Activated CD8-positive, alpha-beta memory T cell treated with anti-CD3 and anti-CD28 coated beads, Interleukin-2, amount 50 U/mL, for 4 hours (primary cell): ENCODE data around the gene PCGF3.
"Not testable (repeated sequence)": the region's sequence is repeated elsewhere in the genome, so short reads cannot be mapped to it uniquely, and the experiment has no call there.

Experiments used
- DNase-seq: peaks from one replicate; pipeline ENCODE4 v3.0.0-alpha.2; 2020

PCGF3 gene

DNA sequence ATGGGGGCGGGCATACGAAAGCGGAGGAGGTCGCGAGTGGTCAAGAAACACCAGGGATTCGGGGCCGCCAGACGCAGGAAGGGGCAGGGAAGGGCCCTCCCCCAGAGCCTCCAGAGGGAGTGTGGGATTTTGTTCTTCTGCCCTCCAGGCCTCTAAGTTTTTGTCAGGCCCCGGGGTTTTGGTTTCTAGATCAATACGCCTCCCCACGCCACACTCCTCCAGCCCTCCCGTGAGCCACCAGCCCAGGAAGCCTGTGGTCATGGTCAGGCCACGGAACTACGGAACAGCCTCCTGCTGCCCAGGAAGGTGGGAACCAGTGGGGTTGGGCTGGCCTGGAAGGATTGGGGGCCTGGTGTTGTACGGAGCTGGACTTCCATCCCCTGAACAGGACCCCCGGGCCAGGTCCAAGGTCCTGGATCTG is 81.9 kb downstream of the PCGF3 start:
- no peak for DNase-seq

DNA sequence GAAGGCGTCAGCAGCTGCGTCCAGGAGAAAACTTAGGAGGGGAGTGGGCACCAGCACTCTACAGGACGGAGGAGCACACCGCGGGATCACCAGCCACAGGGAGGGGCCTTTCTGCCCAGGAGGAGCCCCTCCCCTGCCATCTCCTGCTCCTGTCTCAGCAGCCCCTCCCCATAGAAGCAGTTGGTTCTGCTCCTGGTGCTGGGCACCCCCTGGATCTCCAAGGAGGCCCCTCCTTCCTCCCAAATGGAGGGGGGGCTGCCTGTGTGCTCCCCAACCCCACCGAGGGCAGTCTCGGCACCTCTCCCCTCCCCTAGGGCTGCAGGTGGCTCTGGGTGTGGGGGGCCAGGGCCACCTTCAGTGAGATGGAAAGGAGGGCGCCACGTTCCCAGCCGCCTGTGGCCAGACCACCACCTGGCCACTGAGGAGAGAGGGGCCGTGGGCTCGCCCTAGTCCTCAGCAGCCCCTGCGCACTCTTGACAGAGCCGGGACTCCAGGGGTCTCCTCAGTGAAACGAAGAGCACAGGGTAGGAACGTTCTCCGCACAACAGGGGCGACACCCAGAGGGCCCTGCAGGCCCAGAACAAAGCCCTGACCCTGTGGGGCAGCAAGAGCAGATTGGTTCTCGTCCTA is 82.5 kb downstream of the PCGF3 start:
- no peak for DNase-seq

DNA sequence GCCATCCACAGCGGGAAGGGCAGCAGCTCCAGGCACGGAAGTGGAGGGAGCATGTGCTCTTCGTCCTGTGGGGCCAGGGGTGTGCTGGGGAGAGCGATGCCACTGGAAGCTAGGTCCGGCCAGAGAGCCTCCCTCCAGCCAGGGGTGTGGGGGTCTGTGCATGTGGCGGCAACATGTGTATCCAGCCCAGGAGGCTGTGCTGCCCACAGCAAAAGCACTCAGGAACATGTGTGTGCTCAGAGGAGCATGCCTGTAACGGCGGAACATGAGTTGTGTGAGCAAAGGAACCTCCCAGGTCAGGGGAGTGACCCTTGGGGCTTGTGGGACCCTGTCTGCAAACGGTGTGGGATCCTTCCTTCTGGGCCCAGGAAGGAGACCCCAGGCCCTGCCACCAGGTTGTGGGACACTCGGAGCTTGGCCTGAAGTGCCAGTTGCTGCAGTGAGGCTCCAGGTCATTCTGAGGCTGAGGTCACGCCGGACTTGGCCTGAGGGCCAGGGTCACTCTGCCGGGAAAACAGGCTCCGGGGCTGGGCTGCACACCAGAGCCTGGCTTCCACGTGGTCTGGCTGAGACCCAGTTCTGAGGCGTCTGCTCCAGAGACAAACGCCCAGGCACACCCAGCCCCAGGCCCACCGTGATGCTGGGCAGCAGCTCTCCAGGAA is 83.1 kb downstream of the PCGF3 start:
- DNase-seq = no peak

DNA sequence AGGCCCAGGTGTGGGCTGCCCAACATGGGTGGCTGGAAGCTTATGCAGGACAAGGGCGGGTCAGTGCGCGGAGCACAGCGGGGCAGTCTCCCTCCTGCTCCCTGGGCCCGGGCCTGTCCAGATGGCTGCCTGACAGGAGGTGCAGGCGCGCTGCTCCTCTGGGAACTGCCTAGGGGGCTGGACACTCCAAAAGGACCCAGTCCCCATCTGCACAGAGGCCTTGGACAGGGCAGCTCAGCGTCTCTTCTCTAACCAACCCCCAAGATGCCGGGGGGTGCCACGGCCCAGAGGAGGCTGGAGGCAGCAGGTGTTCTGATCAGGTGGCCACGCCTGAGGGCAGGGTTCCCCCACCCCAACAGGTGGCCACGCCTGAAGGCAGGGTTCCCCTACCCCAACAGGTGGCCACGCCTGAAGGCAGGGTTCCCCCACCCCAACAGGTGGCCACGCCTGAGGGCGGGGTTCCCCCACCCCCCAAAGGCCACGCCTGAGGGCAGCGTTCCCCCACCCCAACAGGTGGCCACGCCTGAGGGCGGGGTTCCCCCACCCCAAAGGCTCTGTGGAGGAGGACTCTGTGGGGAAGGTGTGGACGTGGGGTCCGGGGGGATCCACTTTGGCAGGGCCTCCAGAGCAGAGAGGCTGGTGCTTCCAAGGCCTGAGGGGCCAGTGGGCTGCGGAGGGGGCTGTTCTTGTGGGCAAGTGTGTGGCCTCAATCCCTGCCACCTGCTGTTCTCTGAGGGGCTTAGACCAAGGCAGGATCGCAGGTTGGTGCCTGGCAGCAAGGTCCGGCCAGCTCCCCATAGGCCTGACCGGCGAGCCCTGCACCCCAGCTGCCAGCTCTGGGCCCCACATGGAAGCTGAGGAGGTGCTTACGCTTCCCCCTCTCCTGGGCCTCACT is 84.2 kb downstream of the PCGF3 start:
- no peak for DNase-seq

DNA sequence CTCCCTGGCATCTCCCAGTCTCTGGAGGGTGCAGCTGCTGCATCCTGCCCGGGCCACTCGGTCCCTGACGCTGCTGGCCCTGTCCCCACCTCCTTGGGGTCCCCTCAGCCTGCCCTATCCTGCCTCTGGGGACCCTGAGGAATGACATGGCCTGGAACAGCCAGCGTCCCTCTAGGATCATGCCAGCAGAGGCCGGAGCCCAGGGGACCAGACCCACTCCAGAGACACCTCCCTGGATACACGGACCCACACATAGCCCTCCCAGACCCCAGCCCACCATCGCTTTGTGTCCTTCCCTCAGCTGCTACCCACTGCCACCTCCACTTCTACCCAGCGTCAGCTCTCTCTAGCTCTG is 84.8 kb downstream of the PCGF3 start:
- no peak for DNase-seq

DNA sequence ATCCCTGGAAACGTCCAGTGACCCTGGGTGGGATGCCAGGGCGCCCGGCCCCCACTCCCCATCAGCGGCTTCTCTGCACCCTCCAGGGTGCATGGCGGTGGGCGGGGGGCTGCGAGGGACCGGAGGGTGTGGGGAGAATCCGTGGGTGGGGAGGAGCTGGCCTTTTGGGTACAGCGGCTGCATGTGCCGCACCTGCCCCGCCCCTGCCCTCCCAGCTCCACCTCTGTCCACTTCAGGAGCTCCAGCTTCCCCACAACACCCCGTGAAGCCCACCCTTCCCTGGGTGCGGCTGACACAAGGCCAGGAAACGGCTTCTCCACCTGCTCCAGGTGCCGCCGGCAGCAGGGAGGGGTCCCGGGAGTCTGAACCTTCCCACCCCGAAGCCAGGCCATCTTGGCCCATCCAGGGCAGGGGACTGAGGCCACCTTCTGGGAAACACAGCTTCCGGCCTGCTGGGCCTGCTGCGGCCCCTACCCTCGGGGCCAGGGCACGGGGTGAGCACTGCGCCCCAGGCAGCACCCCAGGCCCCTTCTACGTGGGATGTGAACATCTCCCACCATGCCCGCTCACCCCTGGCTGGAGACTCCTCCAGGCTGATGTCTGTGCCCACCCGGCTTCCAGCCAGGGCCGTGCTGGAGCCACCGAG is 85.7 kb downstream of the PCGF3 start:
- no peak for DNase-seq

DNA sequence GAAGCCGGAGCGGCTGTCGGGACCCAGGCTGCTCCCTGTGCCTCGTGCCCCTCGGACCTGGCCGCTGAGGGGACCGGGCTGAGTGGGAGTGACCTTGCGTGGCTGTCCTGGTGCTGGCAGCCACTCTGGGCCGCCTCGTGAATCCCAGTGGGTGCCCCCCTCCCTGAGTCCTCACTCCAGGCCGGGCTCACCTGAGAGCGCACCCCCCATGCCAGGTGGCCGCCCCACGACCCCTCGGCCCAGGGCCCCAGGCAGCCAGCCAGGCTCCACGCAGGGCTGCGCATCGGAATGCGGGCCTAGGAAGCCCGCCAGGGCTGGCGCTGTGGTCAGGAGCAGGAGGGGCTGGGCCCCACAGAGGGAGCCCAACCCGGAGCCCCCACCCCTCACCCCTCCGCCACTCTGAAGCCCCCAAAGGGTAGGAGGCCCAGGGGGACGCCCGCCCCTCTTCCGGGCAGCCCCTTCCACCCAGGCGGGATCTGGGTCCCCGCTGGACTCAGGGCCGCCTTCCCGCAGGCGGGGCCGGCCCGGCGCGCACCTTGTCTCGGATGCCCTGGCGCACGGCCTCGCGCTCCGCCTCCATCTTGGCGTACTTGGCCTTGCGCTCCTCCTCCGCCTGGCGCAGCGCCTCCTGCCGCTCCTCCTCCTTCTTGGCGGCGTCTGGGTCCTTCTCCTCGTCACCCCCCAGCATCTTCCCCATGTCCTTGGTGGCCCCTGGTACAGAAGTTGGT is 86.4 kb downstream of the PCGF3 start:
- DNase-seq = no peak

DNA sequence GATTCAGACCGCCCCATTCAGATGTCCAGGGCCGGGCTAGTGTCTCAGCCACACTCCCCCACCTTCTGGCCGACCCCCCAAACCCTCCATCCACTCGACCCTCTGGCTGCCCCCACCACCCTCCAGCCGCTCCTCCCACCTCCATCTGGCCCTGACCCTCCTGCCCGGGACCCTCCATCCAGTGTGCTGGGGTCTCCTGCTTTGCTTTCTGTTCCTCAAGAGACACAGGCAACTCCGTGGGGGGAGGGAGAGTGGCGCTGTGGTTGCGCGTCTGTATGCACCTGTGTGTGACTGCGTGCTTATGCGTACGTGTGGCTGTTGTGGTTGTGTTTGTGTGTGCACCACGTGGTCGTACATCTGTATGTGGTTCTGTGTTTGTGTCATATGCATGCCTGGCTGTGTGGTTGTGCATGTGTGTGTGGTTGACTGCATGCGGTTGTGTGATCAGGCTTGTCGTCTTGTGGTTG is 87.0 kb downstream of the PCGF3 start:
- no peak for DNase-seq

DNA sequence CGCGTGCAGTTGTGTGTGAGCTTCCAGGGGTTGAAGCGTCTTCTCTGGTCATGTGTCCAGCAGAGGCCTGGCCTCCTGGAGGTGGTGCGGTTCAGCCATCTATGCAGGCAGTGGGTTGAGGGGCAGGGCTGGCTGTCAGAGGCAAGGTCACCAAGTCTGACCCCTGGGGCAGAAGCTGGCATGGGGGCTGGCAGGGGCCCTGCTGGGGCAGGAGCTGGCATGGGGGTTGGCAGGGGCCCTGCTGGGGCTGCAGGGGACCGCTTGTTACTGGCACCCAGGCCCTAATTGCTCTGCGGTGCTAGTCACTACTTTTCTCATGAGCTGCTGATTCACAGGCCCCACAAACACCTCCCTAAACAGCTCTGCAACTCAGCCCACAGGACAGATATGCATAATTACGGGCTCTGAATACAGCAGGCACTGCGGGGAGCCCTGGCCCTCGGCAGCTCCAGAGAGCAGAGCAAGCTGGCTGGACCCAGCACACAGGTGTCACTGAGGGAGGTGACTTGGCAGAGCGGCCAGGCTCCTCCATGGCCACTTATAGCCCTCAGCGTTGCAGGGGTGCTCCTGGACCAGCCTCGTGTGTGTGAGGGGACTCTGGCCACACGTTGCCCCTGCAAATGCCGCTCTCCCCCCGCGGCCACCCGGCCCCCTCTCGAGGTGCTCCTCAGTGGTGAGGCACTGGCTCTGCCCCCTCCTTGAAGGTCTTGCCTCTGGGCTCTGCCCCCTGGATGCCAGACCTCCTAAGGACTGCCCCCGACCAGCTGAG is 87.6 kb downstream of the PCGF3 start:
- no peak for DNase-seq

DNA sequence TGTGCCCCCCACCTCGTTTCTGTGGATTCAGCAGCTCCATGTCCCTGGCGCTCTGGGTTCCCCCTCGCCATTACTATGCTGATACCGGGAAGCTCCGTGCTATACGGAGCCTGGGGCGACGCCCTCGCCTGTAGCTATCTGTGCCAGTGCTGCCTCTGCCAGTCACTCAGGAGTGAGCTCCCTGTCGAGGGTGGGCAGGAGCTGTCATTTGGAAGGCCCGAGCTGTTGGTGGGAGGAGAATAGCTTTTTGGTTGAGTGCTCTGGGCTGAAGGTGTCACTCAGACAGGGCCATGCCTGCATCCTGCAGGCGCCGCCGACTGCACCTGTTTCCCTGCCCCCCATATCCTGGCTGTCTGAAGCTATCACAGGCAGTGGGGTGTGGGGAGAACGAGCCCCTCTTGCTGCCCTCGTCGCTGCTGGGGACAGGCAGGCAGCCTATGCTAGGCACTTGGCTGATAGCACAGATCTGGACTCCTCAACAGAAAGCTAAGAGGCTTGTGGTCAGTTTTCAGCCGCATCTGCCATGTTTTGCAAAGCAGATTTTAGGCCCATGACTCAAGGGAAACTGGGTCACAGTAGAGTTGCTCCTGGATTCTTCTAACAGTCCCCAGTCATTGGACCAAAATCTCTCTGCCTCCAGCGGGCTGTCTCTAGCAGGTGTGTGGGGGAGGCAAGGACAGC is 88.4 kb downstream of the PCGF3 start:
- no peak for DNase-seq

DNA sequence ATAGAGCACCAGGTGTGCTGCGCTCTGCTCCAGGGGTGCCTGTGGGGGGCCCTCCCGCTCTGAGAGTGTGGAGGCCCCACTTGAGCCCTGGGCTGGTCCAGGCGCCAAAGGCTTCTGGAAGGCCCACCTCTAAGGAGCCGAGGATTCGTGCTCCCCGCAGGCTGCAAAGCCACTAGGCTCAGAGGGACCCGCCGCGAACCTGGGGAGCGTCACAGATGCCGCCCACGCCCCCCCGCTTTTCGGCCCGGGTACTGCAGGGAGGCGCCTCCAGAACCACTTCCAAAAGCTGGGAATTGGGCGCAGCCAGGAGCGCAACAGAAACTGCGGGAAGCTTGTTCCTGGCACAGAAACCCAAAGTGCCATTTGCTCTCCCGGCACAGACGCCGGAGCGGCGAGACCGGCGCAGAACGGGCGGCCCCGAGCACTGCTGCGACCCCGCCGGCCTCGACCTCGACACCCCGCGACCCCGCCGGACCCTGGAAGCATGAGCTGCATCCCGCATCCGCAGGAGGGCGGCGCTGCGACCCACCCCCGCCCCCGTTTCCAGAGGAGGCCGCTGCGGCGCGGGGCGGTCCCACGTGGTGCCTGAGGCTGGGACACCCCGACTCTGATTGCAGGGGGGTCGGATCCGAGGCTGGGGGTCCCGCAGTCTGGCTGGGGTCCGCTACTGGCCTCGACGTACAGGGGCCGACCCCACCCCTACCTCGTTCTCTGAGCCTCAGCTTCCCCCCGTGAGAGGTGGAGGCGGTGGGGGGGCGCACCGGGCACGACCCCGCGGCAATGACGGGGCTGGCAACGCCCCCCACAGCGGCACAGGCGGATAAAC is 89.5 kb downstream of the PCGF3 start:
- no peak for DNase-seq

DNA sequence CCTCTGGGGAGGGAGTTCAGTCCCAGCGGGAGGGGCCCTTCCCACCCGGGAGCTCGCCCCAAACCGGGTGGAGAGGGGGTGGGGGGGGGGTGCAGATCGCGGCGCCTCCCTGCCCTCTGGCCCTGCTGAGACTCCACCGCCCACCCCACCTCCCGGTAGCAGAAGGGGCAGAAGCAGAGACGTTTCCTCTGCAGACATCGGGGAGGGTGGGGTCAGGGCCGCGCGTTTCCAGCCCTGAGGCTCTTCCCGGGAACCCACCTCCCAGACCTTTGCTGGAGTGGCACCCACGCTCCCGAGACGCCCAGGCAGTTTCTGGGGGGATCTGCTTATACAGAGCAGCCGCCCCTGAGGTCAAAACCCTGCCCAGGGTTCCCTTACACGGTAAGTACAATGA is 90.1 kb downstream of the PCGF3 start:
- no peak for DNase-seq

DNA sequence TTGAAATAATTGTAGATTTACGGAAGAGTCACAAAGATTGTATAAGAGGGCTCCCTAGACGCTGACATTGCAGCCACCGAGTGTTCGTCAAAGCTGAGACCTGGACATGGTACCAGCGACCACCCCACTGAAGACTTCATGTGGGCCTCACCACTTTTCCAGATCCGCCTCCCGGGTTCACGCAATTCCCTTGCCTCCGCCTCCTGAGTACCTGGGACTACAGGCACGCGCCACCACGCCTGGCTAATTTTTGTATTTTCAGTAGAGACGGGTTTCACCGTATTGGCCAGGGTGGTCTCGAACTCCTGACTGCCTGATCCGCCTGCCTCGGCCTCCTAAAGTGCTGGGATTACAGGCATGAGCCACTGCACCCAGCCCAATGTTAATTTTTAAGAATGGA is 90.6 kb downstream of the PCGF3 start:
- no peak for DNase-seq

DNA sequence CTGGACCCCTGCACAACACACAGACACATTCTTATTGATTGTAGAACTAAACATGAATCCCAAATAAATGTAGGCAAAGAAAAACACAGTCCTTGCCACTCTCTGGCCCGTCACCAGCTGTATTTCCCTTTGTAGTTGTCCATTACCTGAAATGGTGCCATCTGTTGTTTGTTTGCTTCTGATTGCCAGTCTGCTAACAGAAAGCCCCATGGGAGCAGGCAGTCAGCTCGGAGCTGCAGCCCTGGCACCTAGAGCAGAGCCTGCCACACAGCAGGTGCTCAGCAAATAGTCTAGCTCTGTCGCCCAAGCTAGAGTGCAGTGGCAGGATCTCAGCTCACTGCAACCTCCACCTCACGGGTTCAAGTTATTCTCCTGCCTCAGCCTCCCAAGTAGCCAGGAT is 91.4 kb downstream of the PCGF3 start:
- DNase-seq = no peak

DNA sequence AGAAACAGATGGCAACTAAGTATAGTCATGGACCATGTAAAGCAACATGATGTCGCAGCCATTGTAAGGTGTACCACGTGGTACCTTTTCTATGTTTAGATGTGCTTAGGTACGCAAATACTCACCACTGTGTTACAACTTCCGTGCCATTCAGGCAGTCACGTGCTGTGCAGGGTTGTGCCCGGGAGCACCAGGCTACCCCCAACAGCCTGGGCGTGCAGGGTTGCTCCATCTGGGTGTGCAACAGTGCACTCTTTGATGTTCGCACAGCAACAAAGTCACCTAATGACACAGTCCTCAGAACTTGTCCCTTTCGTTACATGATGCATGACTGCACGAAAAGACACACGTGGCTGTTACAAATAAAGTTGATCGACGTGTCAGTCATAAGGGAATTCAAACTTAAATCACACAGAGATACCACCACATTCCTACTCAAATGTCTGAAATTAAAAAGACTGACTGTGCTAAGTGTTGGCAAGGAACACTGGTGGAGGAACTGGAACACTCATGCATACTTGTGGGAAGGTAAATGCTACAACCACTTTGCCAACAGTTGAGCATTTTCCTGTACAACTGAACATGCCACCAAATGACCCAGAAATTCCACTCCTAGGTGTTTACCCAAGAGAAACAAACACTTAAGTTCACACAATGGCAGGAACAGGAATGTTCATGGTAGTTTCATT is 95.9 kb downstream of the PCGF3 start:
- DNase-seq = no peak

DNA sequence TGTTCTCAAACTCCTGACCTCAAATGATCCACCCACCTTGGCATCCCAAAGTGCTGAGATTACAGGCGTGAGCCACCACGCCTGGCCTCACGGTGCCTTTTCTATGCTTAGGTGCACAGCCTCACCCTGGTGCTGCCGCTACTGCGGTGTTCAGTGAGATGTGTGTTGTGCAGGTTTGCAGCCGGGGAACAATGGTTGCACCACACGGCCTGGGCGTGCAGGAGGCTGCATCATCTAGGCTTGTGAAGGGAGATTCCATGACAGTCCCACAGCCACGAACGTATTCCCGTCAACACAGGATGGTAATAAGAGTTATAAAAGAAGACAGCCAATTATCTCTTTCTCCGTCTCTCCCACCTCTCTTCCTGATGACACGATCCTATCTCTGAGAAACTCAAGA is 98.3 kb downstream of the PCGF3 start:
- DNase-seq = no peak

DNA sequence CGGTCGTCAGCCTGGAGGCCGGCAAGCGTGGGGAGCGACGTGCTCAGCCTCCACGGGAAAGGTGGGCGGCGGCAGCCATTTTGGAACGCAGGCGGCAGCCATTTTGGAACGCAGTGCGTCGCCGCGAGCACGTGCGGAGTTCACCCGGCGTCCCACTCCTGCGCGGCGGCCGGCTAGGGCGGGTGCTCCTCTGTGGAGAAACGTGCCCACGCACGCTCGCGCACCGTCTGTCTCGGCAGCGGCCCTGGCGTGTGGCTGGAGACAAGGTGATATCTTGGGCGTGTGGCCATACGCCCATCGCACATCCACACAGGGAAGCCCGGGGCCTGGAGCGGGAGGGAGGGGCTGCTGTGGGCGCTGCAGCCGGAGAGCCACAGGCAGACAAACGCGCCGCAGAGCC is 99.2 kb downstream of the PCGF3 start:
- no peak for DNase-seq

DNA sequence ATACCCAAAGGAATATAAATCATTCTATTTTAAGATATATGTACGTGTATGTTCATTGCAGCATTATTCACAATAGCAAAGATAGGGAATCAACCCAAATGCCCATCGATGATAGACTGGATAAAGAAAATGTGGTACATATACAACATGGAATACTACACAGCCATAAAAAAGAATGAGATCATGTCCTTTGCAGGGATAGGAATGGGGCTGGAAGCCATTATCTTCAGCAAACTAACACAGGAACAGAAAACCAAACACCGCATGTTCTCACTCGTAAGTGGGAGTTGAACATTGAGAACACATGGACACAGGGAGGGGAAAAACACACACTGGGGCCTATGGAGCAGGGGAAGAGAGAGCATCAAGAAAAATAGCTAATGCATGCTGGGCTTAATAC is 101.3 kb downstream of the PCGF3 start:
- not testable (repeated sequence) for DNase-seq

DNA sequence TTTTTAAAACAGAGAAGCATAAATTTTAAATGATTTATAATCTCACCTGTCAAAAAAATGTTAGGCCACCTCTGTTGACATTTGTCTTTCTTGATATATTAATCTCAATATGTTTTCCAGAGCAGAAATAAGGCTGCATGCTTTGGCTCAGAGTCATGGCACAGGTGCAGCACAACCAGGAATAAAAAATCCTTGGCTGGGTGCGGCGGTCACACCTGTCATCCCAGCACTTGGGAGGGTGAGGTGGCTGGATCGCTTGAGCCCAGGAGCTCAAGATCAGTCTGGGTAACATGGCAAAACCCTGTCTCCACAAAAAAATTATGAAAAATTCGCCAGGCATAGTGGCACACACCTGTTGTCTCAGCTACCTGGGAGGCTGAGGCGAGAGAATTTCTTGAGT is 102.2 kb downstream of the PCGF3 start:
- DNase-seq = no peak
